Neural cell (in vitro differentiated cells): Measurements from ENCODE around the gene TRAPPC2L.

Experiments
- CTCF ChIP-seq: fragments of 450-650 bp; IDR thresholded peaks from 2 replicates; pipeline ENCODE4 v1.5.1; 2014; ENCODE audit warnings: antibody characterized with exemption, mild to moderate bottlenecking, moderate library complexity; ENCODE audit not compliant: poor library complexity, severe bottlenecking
- POLR2AphosphoS5 ChIP-seq: IDR thresholded peaks from 2 replicates; pipeline ENCODE4 v1.6.1; 2012
- REST ChIP-seq: IDR thresholded peaks from 2 replicates; pipeline ENCODE4 v1.6.1; 2012; ENCODE audit warnings: borderline replicate concordance
- SMC3 ChIP-seq: fragments of 450-650 bp; conservative IDR thresholded peaks from 2 replicates; pipeline ENCODE4 v1.6.1; 2014; ENCODE audit warnings: antibody characterized with exemption, mild to moderate bottlenecking, moderate library complexity; ENCODE audit not compliant: poor library complexity

- TF ChIP-seq SMC3 (no peak), CTCF (no peak), REST (no peak), POLR2AphosphoS5 (no peak)
Measured at GRCh38 chr16:88894681-88895300, 37.9 kb downstream of the TRAPPC2L start.
